Right kidney (tissue), 1 donor: ENCODE results near the gene GALNT17.

Experiments used
- DNase-seq: peaks from one replicate; pipeline ENCODE4 v3.0.0-alpha.2; 2016

Gene GALNT17

GRCh38 chr7:71402684-71403083 lies 270.7 kb downstream of the GALNT17 start:
- no peak for DNase-seq

- DNase-seq = no peak
Measured at GRCh38 chr7:71403202-71403946, 271.4 kb downstream of the GALNT17 start.

GRCh38 chr7:71404726-71405345 lies 272.9 kb downstream of the GALNT17 start:
- no peak for DNase-seq

- DNase-seq = no peak
Measured at GRCh38 chr7:71408271-71408670, 276.3 kb downstream of the GALNT17 start.

GRCh38 chr7:71409550-71410157 lies 277.7 kb downstream of the GALNT17 start:
- DNase-seq = no peak

GRCh38 chr7:71411475-71411874 lies 279.5 kb downstream of the GALNT17 start:
- DNase-seq = no peak

GRCh38 chr7:71414490-71414889 lies 282.5 kb downstream of the GALNT17 start:
- no peak for DNase-seq

GRCh38 chr7:71419546-71420337 lies 287.8 kb downstream of the GALNT17 start:
- no peak for DNase-seq

GRCh38 chr7:71422104-71422503 lies 290.2 kb downstream of the GALNT17 start:
- DNase-seq = no peak

- DNase-seq = no peak
Measured at GRCh38 chr7:71424166-71425035, 292.5 kb downstream of the GALNT17 start.

GRCh38 chr7:71429083-71429482 lies 297.1 kb downstream of the GALNT17 start:
- DNase-seq = no peak

GRCh38 chr7:71430246-71430645 lies 298.3 kb downstream of the GALNT17 start:
- DNase-seq = no peak

- DNase-seq = no peak
Measured at GRCh38 chr7:71439321-71439720, 307.4 kb downstream of the GALNT17 start.

GRCh38 chr7:71442492-71443190 lies 310.7 kb downstream of the GALNT17 start:
- peak; percentile 22 for DNase-seq

- peak; percentile 12 for DNase-seq
Measured at GRCh38 chr7:71443191-71443530, 311.2 kb downstream of the GALNT17 start.

- DNase-seq = no peak
Measured at GRCh38 chr7:71444130-71444529, 312.2 kb downstream of the GALNT17 start.

- no peak for DNase-seq
Measured at GRCh38 chr7:71453630-71454029, 321.7 kb downstream of the GALNT17 start.

GRCh38 chr7:71454981-71455380 lies 323.0 kb downstream of the GALNT17 start:
- DNase-seq = no peak

GRCh38 chr7:71457021-71457420 lies 325.1 kb downstream of the GALNT17 start:
- DNase-seq = no peak

- DNase-seq = no peak
Measured at GRCh38 chr7:71457846-71458590, 326.1 kb downstream of the GALNT17 start.

- no peak for DNase-seq
Measured at GRCh38 chr7:71459132-71459531, 327.2 kb downstream of the GALNT17 start.
